ENCODE measurements around the gene TPD52L1.
A peak's percentile ranks its signal among the peaks of the same experiment; 100 is the strongest.

TPD52L1 gene

DNA sequence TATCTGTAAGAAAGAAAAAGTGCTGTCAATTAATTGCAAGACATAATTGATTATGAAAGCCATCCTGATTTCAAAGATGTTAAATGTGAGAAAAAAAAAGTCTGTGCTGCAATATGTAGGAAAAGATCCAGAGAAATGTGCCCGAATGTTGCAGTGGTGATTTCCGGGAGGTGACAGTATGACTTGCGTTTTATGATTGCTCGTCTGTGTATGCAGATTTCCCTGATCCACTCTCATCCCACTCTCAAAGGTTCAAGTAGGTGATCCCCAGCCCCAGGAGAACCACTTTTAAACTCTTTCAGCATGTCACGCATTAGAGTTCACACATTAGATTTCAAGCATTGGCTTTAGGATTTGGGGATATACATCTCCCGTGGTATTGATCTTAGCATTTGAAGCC, 57.8 kb downstream of the TPD52L1 start:
- H3K36me3 ChIP-seq (ENCODE audit: control insufficient read depth, insufficient read depth, low read length, severe bottlenecking): no peaks in the 10 kb centered on the region
- peaks cover 10% of the 10 kb centered on the region for H3K4me1 ChIP-seq (ENCODE audit: control insufficient read depth, insufficient read depth, low read length)
- no peak overlapping the region for H3K9ac ChIP-seq (ENCODE audit: low read length)
- no peaks in the 10 kb centered on the region for H3K9me3 ChIP-seq (ENCODE audit: control insufficient read depth, low read length)
- H3K27me3 ChIP-seq (replicated peaks; ENCODE audit: control insufficient read depth, insufficient read depth, low read length): no peaks in the 10 kb centered on the region
- DNase-seq (ENCODE audit: low read depth): no peak
- no peak overlapping the region for H3K4me3 ChIP-seq (ENCODE audit: low read length)

DNA sequence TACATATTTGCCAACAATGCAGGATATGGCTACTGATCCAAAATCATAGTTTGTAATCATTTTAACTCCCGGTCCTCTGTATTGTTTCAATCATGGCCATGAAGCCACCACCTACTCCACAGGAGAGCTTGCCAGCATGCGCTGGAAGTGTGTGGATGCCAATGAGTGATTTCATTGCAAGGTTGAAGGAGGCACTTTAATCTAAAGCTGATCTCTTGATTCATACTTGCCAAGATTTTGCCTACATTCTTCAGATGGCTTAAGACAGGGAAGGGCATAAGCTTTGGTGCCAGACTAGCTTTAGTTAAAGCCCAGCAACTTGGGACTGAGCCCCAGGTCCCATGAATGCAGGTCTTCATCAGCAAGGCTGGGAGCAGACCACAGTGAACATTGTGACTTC, 58.8 kb downstream of the TPD52L1 start:
- peak; percentile 39 for DNase-seq (ENCODE audit: low read depth)
- H3K4me1 ChIP-seq (ENCODE audit: control insufficient read depth, insufficient read depth, low read length): peaks cover 10% of the 10 kb centered on the region
- no peaks in the 10 kb centered on the region for H3K36me3 ChIP-seq (ENCODE audit: control insufficient read depth, insufficient read depth, low read length, severe bottlenecking)
- H3K9me3 ChIP-seq (ENCODE audit: control insufficient read depth, low read length): no peaks in the 10 kb centered on the region
- no peaks in the 10 kb centered on the region for H3K27me3 ChIP-seq (replicated peaks; ENCODE audit: control insufficient read depth, insufficient read depth, low read length)
- H3K4me3 ChIP-seq (ENCODE audit: low read length): no peak overlapping the region
- H3K9ac ChIP-seq (ENCODE audit: low read length): no peak overlapping the region

DNA sequence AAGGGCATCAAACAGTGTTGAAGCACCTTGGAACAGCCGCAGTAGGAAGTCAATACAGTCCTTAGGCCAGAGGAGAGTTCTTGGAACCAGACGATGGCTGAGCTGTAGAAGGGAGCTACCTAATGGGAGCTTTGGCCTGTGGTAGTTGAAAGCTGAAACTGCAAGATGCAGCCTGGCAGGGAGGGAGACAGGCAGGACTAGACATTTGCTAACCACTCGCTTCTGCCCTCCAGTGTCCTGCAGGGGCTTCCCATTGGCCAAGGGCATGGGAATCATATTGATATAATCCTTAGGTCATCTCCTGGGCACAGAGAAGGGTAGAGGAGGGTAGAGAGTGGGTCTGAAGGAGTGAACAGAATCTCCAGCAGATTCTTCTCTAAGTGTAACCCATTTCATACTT, 60.4 kb downstream of the TPD52L1 start:
- Histone ChIP-seq H3K9me3 (ENCODE audit: control insufficient read depth, low read length) (no peaks in the 10 kb centered on the region), H3K36me3 (ENCODE audit: control insufficient read depth, insufficient read depth, low read length, severe bottlenecking) (no peaks in the 10 kb centered on the region), H3K9ac (ENCODE audit: low read length) (no peak overlapping the region), H3K4me1 (ENCODE audit: control insufficient read depth, insufficient read depth, low read length) (peaks cover 10% of the 10 kb centered on the region), H3K27me3 (replicated peaks; ENCODE audit: control insufficient read depth, insufficient read depth, low read length) (no peaks in the 10 kb centered on the region), H3K4me3 (ENCODE audit: low read length) (no peak overlapping the region)
- no peak for DNase-seq (ENCODE audit: low read depth)

DNA sequence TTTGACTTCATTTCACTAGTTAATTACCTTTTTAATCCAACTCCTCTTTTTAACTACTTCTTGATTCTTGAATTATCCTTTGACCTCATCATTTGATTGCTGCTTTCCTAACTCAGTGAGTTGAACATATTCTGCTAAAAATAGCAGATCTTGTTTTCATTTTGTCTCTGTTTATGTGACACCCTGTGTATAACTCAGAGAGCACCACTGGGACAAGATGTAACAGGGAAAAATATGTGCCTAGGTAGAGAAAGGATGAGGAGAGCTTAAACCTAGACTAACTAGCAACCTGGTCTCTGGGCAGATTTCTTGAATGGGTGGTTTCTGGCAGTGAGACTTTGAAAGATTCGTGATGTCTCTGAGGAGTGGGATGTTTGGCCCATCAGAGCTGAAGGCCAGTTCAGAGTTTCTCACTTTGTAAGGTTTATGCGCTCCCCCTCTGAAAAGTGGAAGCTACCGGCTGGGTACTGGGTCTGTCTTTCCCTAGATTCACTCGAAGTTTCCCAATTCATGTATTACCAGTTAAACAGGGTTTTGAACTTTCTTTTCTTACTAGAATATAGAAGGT, 61.8 kb downstream of the TPD52L1 start:
- no peak overlapping the region for H3K4me3 ChIP-seq (ENCODE audit: low read length)
- no peak overlapping the region for H3K9ac ChIP-seq (ENCODE audit: low read length)
- DNase-seq (ENCODE audit: low read depth): no peak
- peaks cover 13% of the 10 kb centered on the region for H3K4me1 ChIP-seq (ENCODE audit: control insufficient read depth, insufficient read depth, low read length)
- H3K9me3 ChIP-seq (ENCODE audit: control insufficient read depth, low read length): no peaks in the 10 kb centered on the region
- no peaks in the 10 kb centered on the region for H3K36me3 ChIP-seq (ENCODE audit: control insufficient read depth, insufficient read depth, low read length, severe bottlenecking)
- H3K27me3 ChIP-seq (replicated peaks; ENCODE audit: control insufficient read depth, insufficient read depth, low read length): no peaks in the 10 kb centered on the region

DNA sequence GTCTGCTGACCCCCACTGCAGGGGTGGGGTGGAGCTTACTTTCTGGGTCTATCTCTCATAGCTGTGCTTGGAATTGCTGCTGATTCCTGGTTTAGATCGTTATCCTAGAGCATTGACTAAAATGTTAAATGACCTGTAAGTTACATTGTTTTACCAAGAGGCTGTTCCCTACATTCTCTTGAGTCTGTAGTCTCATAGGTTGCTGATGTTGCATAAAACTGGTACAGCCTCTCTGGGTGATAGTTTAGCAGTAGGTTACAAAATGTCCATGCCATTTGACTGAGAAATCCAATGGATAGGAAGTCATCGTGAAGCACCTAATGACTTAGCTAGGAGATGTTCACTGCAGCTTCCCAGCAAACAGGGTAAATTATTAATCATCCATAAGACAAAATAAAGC, 62.4 kb downstream of the TPD52L1 start:
- Histone ChIP-seq H3K36me3 (ENCODE audit: control insufficient read depth, insufficient read depth, low read length, severe bottlenecking) (no peaks in the 10 kb centered on the region), H3K27me3 (replicated peaks; ENCODE audit: control insufficient read depth, insufficient read depth, low read length) (no peaks in the 10 kb centered on the region), H3K9me3 (ENCODE audit: control insufficient read depth, low read length) (no peaks in the 10 kb centered on the region), H3K4me1 (ENCODE audit: control insufficient read depth, insufficient read depth, low read length) (peaks cover 20% of the 10 kb centered on the region), H3K4me3 (ENCODE audit: low read length) (no peak overlapping the region), H3K9ac (ENCODE audit: low read length) (no peak overlapping the region)
- DNase-seq (ENCODE audit: low read depth): no peak

DNA sequence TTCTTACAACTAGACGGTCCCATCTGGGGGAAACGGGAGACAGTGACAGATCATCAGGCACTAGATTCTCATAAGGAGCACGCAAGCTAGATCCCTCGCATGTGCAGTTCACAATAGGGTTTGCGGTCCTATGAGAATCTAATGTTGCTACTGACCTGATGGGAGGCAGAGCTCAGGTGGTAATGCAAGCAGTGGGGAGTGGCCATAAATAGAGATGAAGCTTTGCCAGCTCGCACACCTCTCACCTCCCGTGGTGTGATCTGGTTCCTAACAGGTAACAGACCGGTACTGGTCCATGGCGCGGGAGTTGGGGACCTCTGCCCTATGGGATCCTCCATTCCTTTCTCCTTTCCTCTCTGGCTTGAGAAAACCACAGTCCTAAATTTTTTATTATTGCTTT, 63.8 kb downstream of the TPD52L1 start:
- Histone ChIP-seq H3K9me3 (ENCODE audit: control insufficient read depth, low read length) (no peaks in the 10 kb centered on the region), H3K4me1 (ENCODE audit: control insufficient read depth, insufficient read depth, low read length) (peaks cover 24% of the 10 kb centered on the region), H3K9ac (ENCODE audit: low read length) (no peak overlapping the region), H3K36me3 (ENCODE audit: control insufficient read depth, insufficient read depth, low read length, severe bottlenecking) (no peaks in the 10 kb centered on the region), H3K27me3 (replicated peaks; ENCODE audit: control insufficient read depth, insufficient read depth, low read length) (no peaks in the 10 kb centered on the region), H3K4me3 (ENCODE audit: low read length) (no peak overlapping the region)
- no peak for DNase-seq (ENCODE audit: low read depth)

DNA sequence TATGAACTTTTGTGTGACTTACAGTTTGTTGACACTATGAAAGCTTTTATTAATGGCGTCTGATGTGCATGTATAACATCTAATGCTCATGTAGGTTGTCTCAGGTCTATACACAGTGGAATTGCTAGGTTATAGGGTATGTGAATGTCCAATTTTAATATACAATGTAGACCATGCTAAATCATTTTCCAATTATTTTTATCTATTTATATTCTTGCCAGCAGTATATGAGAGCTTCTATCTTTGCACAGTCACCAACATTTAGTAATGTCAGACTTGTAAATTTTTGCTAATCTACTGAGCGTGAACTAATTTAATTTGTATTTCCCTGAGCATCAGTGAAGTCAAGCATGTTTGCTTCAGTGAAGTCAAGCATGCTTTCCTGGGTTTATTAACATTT, 64.4 kb downstream of the TPD52L1 start:
- no peak overlapping the region for H3K4me3 ChIP-seq (ENCODE audit: low read length)
- DNase-seq (ENCODE audit: low read depth): no peak

DNA sequence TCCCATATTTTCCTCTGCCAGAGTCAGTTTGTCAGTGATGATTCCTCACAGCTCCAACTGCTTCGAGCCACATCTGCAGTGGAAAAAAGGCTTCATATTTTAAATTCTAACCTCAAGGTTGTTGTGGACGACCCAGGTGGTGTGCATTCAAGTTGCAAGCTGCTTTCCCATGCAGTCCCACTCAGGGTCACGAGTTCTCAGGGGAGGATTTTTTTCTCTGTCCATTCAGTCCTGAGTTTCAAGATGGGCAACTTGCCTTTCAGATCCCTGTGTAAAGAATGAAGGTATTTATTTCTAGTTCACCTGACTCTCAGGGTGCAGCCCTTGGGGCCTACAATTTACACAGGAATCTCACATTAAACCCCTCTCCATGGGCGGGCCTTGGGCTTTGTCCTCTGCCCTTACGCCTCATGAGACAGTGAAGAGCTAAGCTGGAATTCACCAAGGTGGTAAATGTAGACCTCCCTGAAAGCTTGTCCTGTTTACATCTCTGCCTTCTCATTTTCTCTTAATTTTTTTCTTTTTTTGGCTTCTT, 65.9 kb downstream of the TPD52L1 start:
- no peaks in the 10 kb centered on the region for H3K27me3 ChIP-seq (replicated peaks; ENCODE audit: control insufficient read depth, insufficient read depth, low read length)
- no peak overlapping the region for H3K9ac ChIP-seq (ENCODE audit: low read length)
- H3K36me3 ChIP-seq (ENCODE audit: control insufficient read depth, insufficient read depth, low read length, severe bottlenecking): no peaks in the 10 kb centered on the region
- no peaks in the 10 kb centered on the region for H3K9me3 ChIP-seq (ENCODE audit: control insufficient read depth, low read length)
- peaks cover 26% of the 10 kb centered on the region for H3K4me1 ChIP-seq (ENCODE audit: control insufficient read depth, insufficient read depth, low read length)
- DNase-seq (ENCODE audit: low read depth): no peak
- H3K4me3 ChIP-seq (ENCODE audit: low read length): no peak overlapping the region

More for the DNA sequence above, 64.4 kb downstream of the TPD52L1 start:
- peaks cover 24% of the 10 kb centered on the region for H3K4me1 ChIP-seq (ENCODE audit: control insufficient read depth, insufficient read depth, low read length)
- no peaks in the 10 kb centered on the region for H3K9me3 ChIP-seq (ENCODE audit: control insufficient read depth, low read length)
- H3K36me3 ChIP-seq (ENCODE audit: control insufficient read depth, insufficient read depth, low read length, severe bottlenecking): no peaks in the 10 kb centered on the region
- no peak overlapping the region for H3K9ac ChIP-seq (ENCODE audit: low read length)
- no peaks in the 10 kb centered on the region for H3K27me3 ChIP-seq (replicated peaks; ENCODE audit: control insufficient read depth, insufficient read depth, low read length)

DNA sequence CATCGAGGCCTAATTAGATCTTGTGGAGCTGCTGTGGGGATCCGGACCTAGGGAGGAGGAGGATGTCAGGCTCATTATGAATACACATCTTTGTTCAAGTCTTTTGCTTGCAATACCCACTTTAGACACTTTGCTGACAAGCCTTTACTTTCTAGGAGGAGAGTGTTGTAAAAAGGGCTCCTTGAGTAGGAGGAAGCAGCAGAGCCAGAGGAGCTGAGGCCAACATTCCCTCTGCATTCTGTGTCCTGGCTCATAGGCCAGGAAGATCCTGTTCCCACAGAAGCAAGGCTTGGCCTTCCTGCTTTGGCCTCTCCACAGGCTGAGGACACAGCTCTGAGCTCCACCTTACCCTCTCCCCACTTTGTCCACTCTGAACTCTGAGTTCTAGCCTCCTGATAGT, 67.1 kb downstream of the TPD52L1 start:
- Histone ChIP-seq H3K27me3 (replicated peaks; ENCODE audit: control insufficient read depth, insufficient read depth, low read length) (no peaks in the 10 kb centered on the region), H3K4me3 (ENCODE audit: low read length) (no peak overlapping the region), H3K36me3 (ENCODE audit: control insufficient read depth, insufficient read depth, low read length, severe bottlenecking) (no peaks in the 10 kb centered on the region), H3K9ac (ENCODE audit: low read length) (peak overlapping the region; percentile 33), H3K9me3 (ENCODE audit: control insufficient read depth, low read length) (no peaks in the 10 kb centered on the region), H3K4me1 (ENCODE audit: control insufficient read depth, insufficient read depth, low read length) (peaks cover 21% of the 10 kb centered on the region)
- no peak for DNase-seq (ENCODE audit: low read depth)

DNA sequence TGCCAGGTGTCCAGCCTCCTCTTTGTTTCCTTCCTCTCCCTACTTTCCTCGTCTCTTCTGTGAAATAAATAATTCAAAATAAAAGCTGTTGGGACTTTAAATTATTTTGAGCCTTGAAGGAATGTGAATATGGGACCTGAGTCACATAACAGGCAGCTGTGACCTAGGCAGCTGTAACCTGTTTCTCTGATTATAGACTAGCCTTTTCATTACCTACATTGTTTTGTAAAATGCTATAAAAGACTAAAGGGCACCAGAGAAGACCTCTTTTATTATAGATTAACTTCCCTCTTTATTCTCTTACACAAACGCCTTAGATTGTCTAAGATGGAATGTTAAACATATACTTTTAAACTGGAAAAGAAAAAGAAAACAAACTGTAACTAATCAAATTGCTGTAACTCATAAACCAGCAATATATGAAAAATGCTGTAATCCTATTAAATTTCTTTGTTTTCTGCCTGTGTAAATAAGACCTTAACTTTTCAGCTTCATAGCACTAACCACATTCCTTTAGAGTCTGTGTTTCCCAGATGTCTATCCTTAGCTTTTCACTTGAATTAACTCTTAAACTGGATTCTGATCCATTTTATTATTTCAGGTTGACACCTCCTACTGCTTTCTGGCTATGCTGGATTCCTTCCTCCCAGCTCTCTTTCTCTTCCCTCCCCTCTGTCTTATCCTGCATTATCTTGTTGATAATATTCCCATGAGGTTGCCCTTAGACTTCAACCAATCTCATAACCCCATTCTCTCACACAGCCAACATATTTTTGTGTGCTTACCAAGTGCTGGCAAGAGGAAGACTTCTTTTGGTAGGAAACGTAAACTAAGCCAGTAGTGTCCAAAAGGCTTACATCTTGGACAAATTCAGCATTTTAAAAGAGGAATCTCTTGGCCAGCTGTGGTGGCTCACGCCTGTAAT, 69.2 kb downstream of the TPD52L1 start:
- Histone ChIP-seq H3K36me3 (ENCODE audit: control insufficient read depth, insufficient read depth, low read length, severe bottlenecking) (no peaks in the 10 kb centered on the region), H3K4me3 (ENCODE audit: low read length) (no peak overlapping the region), H3K27me3 (replicated peaks; ENCODE audit: control insufficient read depth, insufficient read depth, low read length) (no peaks in the 10 kb centered on the region), H3K9me3 (ENCODE audit: control insufficient read depth, low read length) (no peaks in the 10 kb centered on the region), H3K9ac (ENCODE audit: low read length) (no peak overlapping the region), H3K4me1 (ENCODE audit: control insufficient read depth, insufficient read depth, low read length) (peaks cover 16% of the 10 kb centered on the region)
- DNase-seq (ENCODE audit: low read depth): no peak

DNA sequence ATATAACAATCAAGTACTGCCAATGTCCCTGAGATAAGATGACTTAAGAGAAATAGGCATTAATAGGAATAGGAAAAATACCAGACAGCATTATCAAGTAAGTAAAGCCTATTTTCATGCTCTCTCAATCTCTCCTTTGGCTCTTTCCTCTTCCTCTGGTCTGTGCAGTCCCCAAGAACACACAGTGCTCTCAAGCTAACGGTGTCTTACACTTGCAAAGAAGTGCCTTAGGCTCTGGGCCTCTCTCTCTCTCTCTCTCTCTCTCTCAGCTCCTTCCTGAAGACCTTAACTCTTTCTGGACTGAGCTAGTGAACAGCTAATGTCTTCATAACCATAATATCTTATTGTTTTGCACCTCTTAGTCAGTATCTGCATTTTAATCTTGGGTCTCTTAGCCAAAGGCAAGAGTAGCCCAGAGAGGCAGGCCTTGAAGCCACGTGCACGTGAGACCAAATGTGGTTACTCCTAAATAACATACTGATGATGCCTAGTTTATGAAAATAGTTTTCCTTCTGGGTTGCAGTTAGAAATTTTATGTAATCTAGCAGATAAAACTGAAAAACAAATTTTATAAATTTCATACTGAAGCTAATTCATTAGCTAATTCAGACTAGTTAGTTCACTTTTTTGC, 70.8 kb downstream of the TPD52L1 start:
- H3K36me3 ChIP-seq (ENCODE audit: control insufficient read depth, insufficient read depth, low read length, severe bottlenecking): no peaks in the 10 kb centered on the region
- no peaks in the 10 kb centered on the region for H3K9me3 ChIP-seq (ENCODE audit: control insufficient read depth, low read length)
- H3K27me3 ChIP-seq (replicated peaks; ENCODE audit: control insufficient read depth, insufficient read depth, low read length): no peaks in the 10 kb centered on the region
- no peak overlapping the region for H3K4me3 ChIP-seq (ENCODE audit: low read length)
- H3K4me1 ChIP-seq (ENCODE audit: control insufficient read depth, insufficient read depth, low read length): peaks cover 16% of the 10 kb centered on the region
- H3K9ac ChIP-seq (ENCODE audit: low read length): no peak overlapping the region
- DNase-seq (ENCODE audit: low read depth): peak; percentile 32

All from adipocyte (in vitro differentiated cells).